GM12878 (cell line): ENCODE data around the gene BRD9. TPM values are rescaled to one million over a fixed set of nuclear protein-coding genes. Genes with fewer than 3 reads are reported as not detected.
"Not testable (repeated sequence)": the region's sequence is repeated elsewhere in the genome, so short reads cannot be mapped to it uniquely, and the experiment has no call there.

Experiments
- ATAC-seq: fragments of 200-7000 bp; cut with Tn5 transposase; 3 replicates; pipeline ENCODE4 v1.9.1; 2020; ENCODE audit warnings: mild to moderate bottlenecking, moderate library complexity
- BruUV-seq: library from RNA; stranded (reverse); fragments of 400-500 nt; replicated peaks from 2 replicates; lab custom pipeline; 2021; lab: Mats Ljungman, UMichigan
- CTCF ChIA-PET: fragments of 300-600 bp; sonication (Branson Sonifier 250); formaldehyde crosslinking; extraction: SDS; loops from one replicate; lab custom pipeline; 2021; ENCODE audit warnings: inconsistent platforms; lab: Yijun Ruan, JAX
- POLR2A ChIA-PET: fragments of 350-600 bp; formaldehyde crosslinking; extraction: SDS; loops from one replicate; lab custom pipeline; 2021; ENCODE audit warnings: inconsistent platforms; lab: Charles Lee
- RAD21 ChIA-PET: fragments of 300-600 bp; sonication (Branson Sonifier 250); formaldehyde crosslinking; loops from one replicate; lab custom pipeline; 2023; ENCODE audit warnings: antibody characterized with exemption; ENCODE audit not compliant: unreplicated experiment; lab: Charles Lee
- SMC1A ChIA-PET: fragments of 300-600 bp; sonication (Branson Sonifier 250); formaldehyde crosslinking; loops from one replicate; lab custom pipeline; 2023; ENCODE audit not compliant: unreplicated experiment, uncharacterized antibody; lab: Charles Lee
- DNase-seq: peaks from one replicate; pipeline ENCODE4 v3.0.0-alpha.2; 2011; ENCODE audit warnings: low read depth, low spot score
- FAIRE-seq: peaks from 3 replicates; lab custom pipeline; 2011; peaks lifted over from hg19 to GRCh38; lab: Jason Lieb, UNC
- H2AFZ ChIP-seq: 2 replicates; pipeline ENCODE4 v1.6.0; 2011; ENCODE audit warnings: low read depth, low read length, control low read depth; ENCODE audit not compliant: control insufficient read depth
- H3K27ac ChIP-seq: 2 replicates; pipeline ENCODE4 v1.5.1; 2011; ENCODE audit warnings: control low read depth; ENCODE audit not compliant: control insufficient read depth, insufficient read depth
- H3K27me3 ChIP-seq, 2 experiments: replicated peaks in 1 of 2; 2 replicates each; pipeline versions ENCODE4 v1.6.0 to v1.6.1; 2011; ENCODE audit warnings: low read length in 1 of 2; ENCODE audit not compliant: control insufficient read depth in 2 of 2, insufficient read depth in 2 of 2
- H3K36me3 ChIP-seq, 2 experiments: 2 replicates each; pipeline ENCODE4 v1.5.1; 2011; ENCODE audit warnings: low read length in 1 of 2; ENCODE audit not compliant: control insufficient read depth in 2 of 2, insufficient read depth in 2 of 2
- H3K4me1 ChIP-seq: 2 replicates; pipeline ENCODE4 v1.6.1; 2011; ENCODE audit warnings: mild to moderate bottlenecking, low read length, moderate library complexity, mixed read lengths; ENCODE audit not compliant: control insufficient read depth, insufficient read depth
- H3K4me2 ChIP-seq: 2 replicates; pipeline ENCODE4 v1.6.0; 2011; ENCODE audit warnings: control low read depth; ENCODE audit not compliant: control insufficient read depth, insufficient read depth
- H3K4me3 ChIP-seq: fragments of 200-600 bp; sonication (generic); 2 replicates; pipeline ENCODE4 v1.5.1; 2016
- H3K79me2 ChIP-seq: 2 replicates; pipeline ENCODE4 v1.6.0; 2011; ENCODE audit warnings: low read length; ENCODE audit not compliant: control insufficient read depth, insufficient read depth
- H3K9ac ChIP-seq: 2 replicates; pipeline ENCODE4 v1.8.0; 2011; ENCODE audit warnings: low read length, control low read depth, mixed read lengths; ENCODE audit not compliant: control insufficient read depth, insufficient read depth
- H3K9me3 ChIP-seq: replicated peaks from 3 replicates; pipeline ENCODE4 v1.5.1; 2011; ENCODE audit warnings: mild to moderate bottlenecking, low read length; ENCODE audit not compliant: control insufficient read depth, insufficient read depth
- H4K20me1 ChIP-seq: 2 replicates; pipeline ENCODE4 v1.6.0; 2011; ENCODE audit not compliant: control insufficient read depth, insufficient read depth
- CBFB ChIP-seq: IDR thresholded peaks from 2 replicates; pipeline ENCODE4 v1.6.1; 2016; ENCODE audit warnings: antibody characterized with exemption, low read depth
- FOXK2 ChIP-seq: fragments of 450-650 bp; IDR thresholded peaks from 2 replicates; pipeline ENCODE4 v1.6.1; 2017; ENCODE audit warnings: mild to moderate bottlenecking, moderate library complexity
- JUNB ChIP-seq: IDR thresholded peaks from 2 replicates; pipeline ENCODE4 v1.6.1; 2016; ENCODE audit warnings: antibody characterized with exemption, mild to moderate bottlenecking
- KAT2A ChIP-seq: conservative IDR thresholded peaks from 2 replicates; pipeline ENCODE4 v1.6.1; 2011; ENCODE audit warnings: low read depth, low read length; ENCODE audit not compliant: control insufficient read depth
- POU2F2 ChIP-seq: IDR thresholded peaks from 3 replicates; pipeline ENCODE4 v1.6.1; 2011; ENCODE audit warnings: low read depth, mild to moderate bottlenecking, low read length, borderline replicate concordance
- RAD51 ChIP-seq: fragments of 450-650 bp; IDR thresholded peaks from 2 replicates; pipeline ENCODE4 v1.6.1; 2016; ENCODE audit warnings: moderate library complexity, mild to moderate bottlenecking, inconsistent platforms
- SP1 ChIP-seq: IDR thresholded peaks from one replicate; pipeline ENCODE4 v1.6.1; 2011; ENCODE audit warnings: low read depth, low read length
- YY1 ChIP-seq: IDR thresholded peaks from 2 replicates; pipeline ENCODE4 v1.6.1; 2011; ENCODE audit warnings: low read depth, mild to moderate bottlenecking, low read length
- ZBED1 ChIP-seq: IDR thresholded peaks from 2 replicates; pipeline ENCODE4 v1.6.1; 2016; ENCODE audit warnings: borderline replicate concordance
- ZNF24 ChIP-seq: fragments of 450-650 bp; IDR thresholded peaks from 2 replicates; pipeline ENCODE4 v1.6.1; 2017; ENCODE audit warnings: antibody characterized with exemption, mild to moderate bottlenecking
- WGBS: methylation state at CpG from one replicate; pipeline ENCODE4 v1.1.6; 2016; ENCODE audit warnings: low lambda C conversion rate; ENCODE audit not compliant: insufficient replicate concordance, insufficient coverage; ENCODE audit errors: missing lambda C conversion rate; 5-methylcytosine and 5-hydroxymethylcytosine counted together
- in situ Hi-C: fragments of 300-500 bp; cut with MboI; formaldehyde crosslinking; loops from 9 replicates; pipeline ENCODE4 v1.14.3; 2018; ENCODE audit warnings: mixed read lengths
- intact Hi-C: fragments of 100-400 bp; cut with micrococcal nuclease; formaldehyde crosslinking; loops from one replicate; pipeline ENCODE4 v1.14.2; 2022; ENCODE audit not compliant: unreplicated experiment
- polyA plus RNA-seq, 11 experiments: library from polyadenylated mRNA; depleted of rRNA in 4 of 11; unstranded in 6 of 11; stranded (reverse) in 5 of 11; fragments of >200 nt; fragmentation: Nextera tagmentation in 4 of 11; fragmentation: Illumina TruSeq in 1 of 11; extraction: Ambion mirVana in 4 of 11; extraction: Trizol in 1 of 11; gene quantifications; 1 replicate in 1 of 11; 2 replicates in 10 of 11; pipeline versions ENCODE4 v1.2.1 to v1.2.3, GENCODE V29; 2011 to 2016; ENCODE audit warnings: inconsistent platforms in 2 of 11, missing spikeins in 2 of 11, low read depth in 1 of 11
- total RNA-seq, 4 experiments: library from RNA; depleted of rRNA in 3 of 4; stranded (reverse); fragments of >200 nt in 3 of 4; fragmentation: Illumina TruSeq in 1 of 4; extraction: Trizol in 1 of 4; gene quantifications; 2 replicates each; pipeline versions ENCODE4 v1.2.1 to v1.2.3, GENCODE V29; 2013 to 2021

BRD9 gene
- total and polyA plus RNA-seq, 10 of the 15 experiments (the other 5 are each of a cell fraction or from before 2014, with no cell fraction given) = 2.0 to 48.6 (median 32.4) TPM

GRCh38 chr5:854217-854616, 38.4 kb downstream of the BRD9 start:
- BruUV-seq = no TSS peak
- H3K4me2 ChIP-seq = no peak overlapping the region
- ATAC-seq (no peak), FAIRE-seq (no peak), DNase-seq (no peak)
- no peaks in the 10 kb centered on the region for H4K20me1 ChIP-seq
- in situ Hi-C loops = loop anchor here (5.0 kb wide), 1 partner anchor 102 kb away; no protein-coding TSS in a partner anchor
- intact Hi-C loops = no loop called here
- no peak for TF ChIP-seq KAT2A
- no peak for TF ChIP-seq SP1
- TF ChIP-seq FOXK2 = no peak
- TF ChIP-seq RAD51 = no peak
- no peak for TF ChIP-seq POU2F2
- TF ChIP-seq JUNB = no peak
- no peak for TF ChIP-seq CBFB
- no peak for TF ChIP-seq ZBED1
- TF ChIP-seq YY1 = no peak
- no peak for TF ChIP-seq ZNF24
- no peaks in the 10 kb centered on the region for H3K4me1 ChIP-seq
- ChIA-PET CTCF (no interaction called here), SMC1A (no interaction called here), POLR2A (interaction anchor here (0.6 kb wide), 1 partner anchor 295 kb away, joined by 4 read pairs; no protein-coding TSS in a partner anchor), RAD21 (no interaction called here)
- no peak overlapping the region for H3K27ac ChIP-seq
- no peaks in the 10 kb centered on the region for H3K36me3 ChIP-seq
- no peaks in the 10 kb centered on the region for H3K9me3 ChIP-seq
- no peak overlapping the region for H3K4me3 ChIP-seq
- 76% methylated on average over 13 of the region's 13 CpGs for WGBS
- no peak overlapping the region for H3K9ac ChIP-seq
- no peak overlapping the region for H2AFZ ChIP-seq
- no peaks in the 10 kb centered on the region for H3K79me2 ChIP-seq
- H3K27me3 ChIP-seq = no peaks in the 10 kb centered on the region

GRCh38 chr5:853416-854090, 39.0 kb downstream of the BRD9 start:
- H3K4me1 ChIP-seq, H4K20me1 ChIP-seq, H3K36me3 ChIP-seq, H3K9me3 ChIP-seq, DNase-seq, intact Hi-C loops, H2AFZ ChIP-seq, CTCF ChIA-PET, RAD21 ChIA-PET, H3K27me3 ChIP-seq, H3K4me3 ChIP-seq, SMC1A ChIA-PET, H3K9ac ChIP-seq, H3K79me2 ChIP-seq, FAIRE-seq, BruUV-seq, H3K4me2 ChIP-seq, H3K27ac ChIP-seq, ATAC-seq: not testable (repeated sequence)
- in situ Hi-C loops = loop anchor here (5.0 kb wide), 1 partner anchor 101 kb away; no protein-coding TSS in a partner anchor
- 81% methylated on average over 12 of the region's 18 CpGs for WGBS
- POLR2A ChIA-PET = interaction anchor here (0.6 kb wide), 1 partner anchor 294 kb away, joined by 4 read pairs; no protein-coding TSS in a partner anchor
